Measurements from ENCODE around the gene RPL13. TPM values are rescaled to one million over a fixed set of nuclear protein-coding genes. Genes with fewer than 3 reads are reported as not detected.
A peak's percentile ranks its signal among the peaks of the same experiment; 100 is the strongest.

Gene RPL13
- total and polyA plus RNA-seq, 2 of the 8 experiments (the other 6 are each of a cell fraction or from before 2014, with no cell fraction given), result 2,162 to 7,384 TPM

DNA sequence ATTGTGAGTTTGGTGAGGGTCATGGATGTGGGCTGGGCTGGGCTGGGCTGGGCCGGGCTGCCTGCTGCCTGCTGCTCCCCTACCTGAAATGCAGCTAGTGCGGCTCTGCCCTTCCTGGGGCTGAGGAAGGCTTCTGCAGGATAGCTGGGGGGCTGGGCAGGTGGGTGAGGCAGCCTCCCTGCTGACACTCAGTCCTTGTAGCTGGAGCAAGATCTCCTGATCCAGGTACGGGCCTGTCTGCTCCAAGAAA is 4.7 kb downstream of the RPL13 start:
- WGBS, 2 experiments (ENCODE audit: extremely low coverage in 1 of 2, insufficient coverage in 1 of 2, insufficient read length in 1 of 2, insufficient replicate concordance in 2 of 2, low coverage in 1 of 2, low lambda C conversion rate in 2 of 2, missing lambda C conversion rate in 1 of 2), result 14% methylated on average over 3 of the region's 3 CpGs; no CpG with 5 or more reads in 1 of the 2 experiments

More for the DNA sequence above, 4.7 kb downstream of the RPL13 start:
- peaks cover 5 to 31% (median 9%) of the 10 kb centered on the region in 4 experiments for H3K4me1 ChIP-seq (replicated peaks in 1 of 4; ENCODE audit: control insufficient read depth in 3 of 4, insufficient read depth in 4 of 4, low read length in 3 of 4)
- peaks cover 21 to 37% (median 32%) of the 10 kb centered on the region in 4 experiments for H3K36me3 ChIP-seq (ENCODE audit: control insufficient read depth in 2 of 4, insufficient read depth in 4 of 4, low read length in 3 of 4)
- ChIA-PET POLR2A (ENCODE audit: partially characterized antibody) (interaction anchor here (0.9 to 5.5 kb wide), 24 partner anchors 8 to 318 kb away, joined by 3 to 63 read pairs (median 4); partner anchors contain the start of genes ANKRD11 and CPNE7), CTCF (ENCODE audit: partially characterized antibody) (interaction anchor here (0.8 to 1.9 kb wide), 11 partner anchors 8 to 273 kb away, joined by 3 to 9 read pairs (median 4); no protein-coding TSS in a partner anchor)
- no peak overlapping the region for H3K9ac ChIP-seq (replicated peaks in 1 of 4; ENCODE audit: extremely low read depth in 1 of 4, low read depth in 3 of 4, low read length in 3 of 4)
- no peak overlapping the region for H4K91ac ChIP-seq (replicated peaks; ENCODE audit: insufficient read length, low read length)
- H3K23me2 ChIP-seq (ENCODE audit: low read depth, low read length), result peaks cover 17% of the 10 kb centered on the region
- TF ChIP-seq RNF2 (IDR thresholded peaks at IDR 0.05; ENCODE audit: borderline replicate concordance, low read depth, low read length, missing control alignments, poor library complexity, severe bottlenecking) (no peak), TAF1 (IDR thresholded peaks at IDR 0.05; ENCODE audit: low read depth, low read length) (peak; percentile 50; the same call in 1 of the 2 replicates), TAF7 (optimal IDR thresholded peaks at IDR 0.05; ENCODE audit: borderline replicate concordance, low read depth, low read length) (peak; percentile 58)
- H2BK12ac ChIP-seq (ENCODE audit: low read depth, low read length), result no peak overlapping the region
- H2BK20ac ChIP-seq (ENCODE audit: low read length), result no peak overlapping the region
- peak overlapping the region; percentile 74 for H4K8ac ChIP-seq (ENCODE audit: extremely low read depth, insufficient read depth, low read length)
- H3K79me2 ChIP-seq (ENCODE audit: control insufficient read depth in 1 of 2, insufficient read depth in 2 of 2, low read length in 2 of 2), result peaks cover 11 to 32% of the 10 kb centered on the region in 2 experiments
- H3K79me1 ChIP-seq (ENCODE audit: low read depth, low read length), result peaks cover 3% of the 10 kb centered on the region
- H3K27ac ChIP-seq (ENCODE audit: low read depth, low read length), result peak overlapping the region; percentile 30; the same call in 1 of the 2 replicates
- H3K4me2 ChIP-seq (ENCODE audit: insufficient read depth in 1 of 2, low read depth in 2 of 2, low read length in 2 of 2), result peak overlapping the region; percentile 91
- DNase-seq (ENCODE audit: low read depth in 1 of 2, low spot score in 2 of 2) (no peak), FAIRE-seq (no peak)
- H3K23ac ChIP-seq (ENCODE audit: insufficient read length), result no peak overlapping the region
- no peak overlapping the region for H2AFZ ChIP-seq (ENCODE audit: low read length)
- H3K56ac ChIP-seq (replicated peaks; ENCODE audit: insufficient read length, low read depth, low read length), result no peak overlapping the region
- no peaks in the 10 kb centered on the region for H3K27me3 ChIP-seq (replicated peaks in 1 of 4; ENCODE audit: control insufficient read depth in 3 of 4, extremely low read depth in 1 of 4, insufficient read depth in 3 of 4, low read length in 3 of 4)
- H3K18ac ChIP-seq (ENCODE audit: extremely low read depth, low read length), result no peak overlapping the region
- no peaks in the 10 kb centered on the region for H3K9me3 ChIP-seq (ENCODE audit: insufficient read depth in 2 of 2, low read depth in 1 of 2, low read length in 1 of 2)
- H4K5ac ChIP-seq (ENCODE audit: insufficient read length, low read depth, low read length), result no peak overlapping the region
- no peak overlapping the region for H3K14ac ChIP-seq (ENCODE audit: insufficient read length)
- H2BK120ac ChIP-seq (replicated peaks; ENCODE audit: low read depth, low read length), result no peak overlapping the region
- H3K4ac ChIP-seq (replicated peaks; ENCODE audit: insufficient read length, low read depth, low read length), result no peak overlapping the region
- peaks cover 28 to 30% of the 10 kb centered on the region in 2 experiments for H4K20me1 ChIP-seq (replicated peaks in 1 of 2; ENCODE audit: control insufficient read depth in 1 of 2, insufficient read depth in 2 of 2, low read length in 2 of 2)
- H3K4me3 ChIP-seq (ENCODE audit: extremely low read depth in 1 of 4, insufficient read depth in 2 of 4, low read depth in 3 of 4, low read length in 4 of 4), result peak overlapping the region in 3 of 4 experiments; percentile 35 to 69 (median 59); a peak in 7 of 8 replicates
- H2BK5ac ChIP-seq (ENCODE audit: low read depth, low read length), result peak overlapping the region; percentile 82
- no peak overlapping the region for H2BK15ac ChIP-seq (ENCODE audit: low read length)
- no peak overlapping the region for H2AK5ac ChIP-seq (ENCODE audit: low read depth, low read length)

Measured in H1 (cell line).